IPS-20b (cell line): ENCODE results near the gene CEMIP2.
"Not testable (repeated sequence)": the region's sequence is repeated elsewhere in the genome, so short reads cannot be mapped to it uniquely, and the experiment has no call there.

ENCODE experiments used
- H3K27ac ChIP-seq: one replicate; pipeline ENCODE4 v1.5.1; 2013; ENCODE audit warnings: low read length
- H3K27me3 ChIP-seq: 2 replicates; pipeline ENCODE4 v1.6.1; 2013; ENCODE audit warnings: mild to moderate bottlenecking, low read length, inconsistent platforms; ENCODE audit not compliant: insufficient read depth
- H3K36me3 ChIP-seq: 2 replicates; pipeline ENCODE4 v1.6.1; 2013; ENCODE audit warnings: low read depth, mild to moderate bottlenecking, inconsistent platforms, low read length, moderate library complexity; ENCODE audit not compliant: insufficient read depth
- H3K4me1 ChIP-seq: 2 replicates; pipeline ENCODE4 v1.6.1; 2013; ENCODE audit warnings: mild to moderate bottlenecking, control low read depth, inconsistent platforms, low read length, moderate library complexity; ENCODE audit not compliant: insufficient read depth
- H3K4me3 ChIP-seq: 2 replicates; pipeline ENCODE4 v1.5.1; 2013; ENCODE audit warnings: mild to moderate bottlenecking, low read length, inconsistent platforms
- H3K9ac ChIP-seq: 2 replicates; pipeline ENCODE4 v1.6.1; 2013; ENCODE audit warnings: low read depth, mild to moderate bottlenecking, inconsistent platforms, low read length, moderate library complexity
- H3K9me3 ChIP-seq: 2 replicates; pipeline ENCODE4 v1.6.1; 2013; ENCODE audit warnings: mild to moderate bottlenecking, low read depth, low read length, inconsistent platforms; ENCODE audit not compliant: insufficient read depth

The CEMIP2 gene

DNA sequence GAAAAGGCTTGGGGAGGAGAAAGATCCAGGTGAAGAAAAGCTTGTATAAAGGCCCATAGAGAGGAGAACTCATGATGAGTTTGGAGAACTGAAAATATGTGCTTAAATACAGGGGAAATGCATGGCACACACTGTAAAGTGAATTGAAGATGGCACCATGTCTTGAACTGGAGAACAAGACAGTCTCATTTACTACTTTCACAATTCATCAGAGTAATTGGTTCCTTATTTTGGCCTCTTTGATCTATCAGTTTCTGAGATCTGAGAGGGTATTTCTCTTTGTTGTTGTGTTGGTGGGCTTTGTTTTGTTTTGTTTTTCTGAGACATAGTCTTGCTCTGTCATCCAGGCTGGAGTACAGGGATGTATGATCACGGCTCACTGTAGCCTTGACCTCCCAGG lies 98.2 kb downstream of the CEMIP2 start:
- H3K27ac ChIP-seq: no peak overlapping the region
- H3K4me3 ChIP-seq: no peak overlapping the region
- H3K9ac ChIP-seq: no peak overlapping the region
- H3K27me3 ChIP-seq: no peaks in the 10 kb centered on the region
- H3K4me1 ChIP-seq: no peaks in the 10 kb centered on the region
- no peaks in the 10 kb centered on the region for H3K9me3 ChIP-seq
- H3K36me3 ChIP-seq: no peaks in the 10 kb centered on the region

DNA sequence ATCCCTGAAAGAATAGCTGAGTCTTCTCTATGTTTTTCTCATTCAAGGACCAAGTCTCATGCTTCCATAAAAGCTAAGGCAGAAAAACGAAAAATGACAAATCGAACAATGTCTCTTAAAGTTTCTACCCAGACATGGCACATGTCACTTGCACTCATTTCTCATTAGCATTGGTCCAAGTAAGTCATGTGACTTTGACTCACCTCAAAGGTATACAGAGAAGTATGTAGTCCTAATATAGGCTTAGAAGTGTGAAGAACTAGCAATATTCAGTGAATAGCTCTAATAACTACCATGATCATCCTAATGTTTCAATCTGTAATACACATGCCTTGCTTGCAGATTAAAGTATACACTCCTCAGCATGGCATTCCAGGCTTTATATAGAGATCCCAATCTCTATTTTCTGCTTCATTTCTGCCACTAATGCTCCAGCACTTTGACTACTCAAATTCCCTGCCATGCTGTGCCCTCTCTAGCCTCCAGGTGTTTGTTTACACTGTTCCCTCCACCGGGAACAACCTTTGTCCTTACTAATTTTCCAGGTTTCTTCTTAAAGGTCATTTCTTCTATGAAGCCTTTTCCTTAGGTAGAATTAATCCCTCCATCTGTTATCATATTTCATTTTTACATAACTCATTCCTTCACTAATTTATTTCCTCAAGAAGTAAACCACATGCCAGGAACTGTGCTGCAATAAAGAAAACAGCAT lies 98.9 kb downstream of the CEMIP2 start:
- Histone ChIP-seq H3K27me3 (no peaks in the 10 kb centered on the region), H3K4me1 (peaks cover 1% of the 10 kb centered on the region), H3K36me3 (no peaks in the 10 kb centered on the region), H3K4me3 (no peak overlapping the region), H3K27ac (no peak overlapping the region), H3K9me3 (no peaks in the 10 kb centered on the region), H3K9ac (no peak overlapping the region)

DNA sequence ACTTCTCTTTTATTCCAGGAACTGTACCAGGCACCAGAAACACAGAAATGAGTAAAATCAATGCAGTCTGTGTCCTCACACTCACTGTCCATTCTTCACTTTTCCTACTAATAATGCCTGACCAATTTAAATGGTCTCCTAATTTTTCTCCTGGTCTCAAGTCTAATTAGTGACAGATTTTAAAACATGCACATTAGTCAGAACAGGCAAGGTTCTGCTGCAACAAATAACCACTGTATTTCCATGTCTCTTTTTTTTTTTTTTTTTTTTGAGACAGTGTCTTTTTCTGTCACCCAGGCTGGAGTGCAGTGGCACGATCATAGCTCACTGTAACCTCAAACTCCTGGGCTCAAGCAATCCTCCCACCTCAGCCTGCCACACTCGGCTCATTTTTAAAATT lies 99.6 kb downstream of the CEMIP2 start:
- H3K27me3 ChIP-seq: no peaks in the 10 kb centered on the region
- no peaks in the 10 kb centered on the region for H3K9me3 ChIP-seq
- H3K27ac ChIP-seq: no peak overlapping the region
- no peak overlapping the region for H3K4me3 ChIP-seq
- peaks cover 8% of the 10 kb centered on the region for H3K4me1 ChIP-seq
- no peak overlapping the region for H3K9ac ChIP-seq
- H3K36me3 ChIP-seq: no peaks in the 10 kb centered on the region

DNA sequence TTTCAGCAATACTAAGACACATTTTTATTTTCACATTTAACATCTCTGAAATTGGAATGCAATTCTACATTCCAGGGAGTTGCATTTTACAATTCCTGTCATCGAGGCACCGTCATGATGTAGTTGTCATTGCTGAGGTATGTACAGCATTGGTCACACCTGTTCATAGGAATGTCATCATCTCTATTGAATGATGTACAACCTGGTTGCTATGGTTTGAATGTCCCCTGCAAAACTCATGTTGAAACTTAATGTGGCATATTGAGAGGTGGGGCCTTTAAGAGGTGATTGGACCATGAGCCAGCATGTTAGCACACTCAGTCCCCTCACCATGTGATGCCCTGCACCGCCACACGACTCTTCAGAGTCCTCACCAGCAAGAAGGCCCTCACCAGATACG lies 103.1 kb downstream of the CEMIP2 start:
- Histone ChIP-seq H3K4me3 (no peak overlapping the region), H3K27ac (no peak overlapping the region), H3K4me1 (peaks cover 27% of the 10 kb centered on the region), H3K9me3 (no peaks in the 10 kb centered on the region), H3K36me3 (no peaks in the 10 kb centered on the region), H3K9ac (no peak overlapping the region), H3K27me3 (no peaks in the 10 kb centered on the region)

DNA sequence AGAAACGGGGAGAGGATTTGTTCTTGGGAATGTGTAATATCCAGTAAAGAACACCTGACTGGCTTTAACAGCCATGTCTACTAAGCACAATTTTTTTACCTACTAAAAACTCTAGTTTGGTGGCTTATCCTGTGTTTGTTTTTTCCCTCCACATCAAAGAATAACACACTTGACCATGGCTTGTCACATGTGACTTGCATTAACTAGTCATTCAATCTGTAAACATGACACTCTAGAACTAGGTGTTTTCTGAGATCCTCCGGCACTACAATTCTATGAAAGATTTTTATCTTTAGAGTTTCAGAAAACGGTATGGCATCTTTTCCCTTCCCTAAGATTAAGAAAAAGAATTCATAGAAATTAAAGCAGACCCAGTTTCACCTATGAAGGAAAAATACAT lies 103.7 kb downstream of the CEMIP2 start:
- peaks cover 27% of the 10 kb centered on the region for H3K4me1 ChIP-seq
- H3K27me3 ChIP-seq: no peaks in the 10 kb centered on the region
- no peak overlapping the region for H3K4me3 ChIP-seq
- H3K27ac ChIP-seq: no peak overlapping the region
- H3K36me3 ChIP-seq: no peaks in the 10 kb centered on the region
- H3K9me3 ChIP-seq: no peaks in the 10 kb centered on the region
- peak overlapping the region; percentile 53; the same call in 1 of the 2 replicates for H3K9ac ChIP-seq

DNA sequence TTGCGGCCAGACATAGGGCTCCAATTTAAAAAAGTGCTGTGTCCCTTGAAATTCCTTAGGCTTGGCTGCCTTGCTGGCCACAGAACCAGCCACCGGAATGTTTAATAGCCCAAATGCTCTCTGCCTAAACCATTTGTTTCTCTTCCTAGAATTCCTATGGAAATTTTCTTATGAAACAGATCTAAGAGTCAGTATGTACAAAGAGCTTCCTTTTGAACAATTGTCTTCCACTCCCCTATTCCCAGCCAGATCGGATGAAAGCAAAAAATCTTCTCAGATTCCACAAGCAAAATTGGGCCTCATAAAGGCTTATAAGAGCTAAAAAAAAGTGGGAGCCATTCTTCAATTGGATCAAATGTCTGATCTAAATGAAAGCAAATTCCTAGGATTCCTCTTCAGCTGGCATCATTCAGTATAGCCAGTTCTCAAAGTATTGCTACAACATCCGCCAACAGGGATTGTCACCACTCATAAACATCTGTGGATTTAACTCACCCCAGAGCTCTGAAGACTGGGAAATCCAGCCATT lies 104.3 kb downstream of the CEMIP2 start:
- peak overlapping the region; percentile 53; the same call in 1 of the 2 replicates for H3K9ac ChIP-seq
- peak overlapping the region; percentile 45; the same call in 1 of the 2 replicates for H3K4me3 ChIP-seq
- H3K9me3 ChIP-seq: no peaks in the 10 kb centered on the region
- no peaks in the 10 kb centered on the region for H3K36me3 ChIP-seq
- no peaks in the 10 kb centered on the region for H3K27me3 ChIP-seq
- peaks cover 27% of the 10 kb centered on the region for H3K4me1 ChIP-seq
- peak overlapping the region; percentile 4 for H3K27ac ChIP-seq

DNA sequence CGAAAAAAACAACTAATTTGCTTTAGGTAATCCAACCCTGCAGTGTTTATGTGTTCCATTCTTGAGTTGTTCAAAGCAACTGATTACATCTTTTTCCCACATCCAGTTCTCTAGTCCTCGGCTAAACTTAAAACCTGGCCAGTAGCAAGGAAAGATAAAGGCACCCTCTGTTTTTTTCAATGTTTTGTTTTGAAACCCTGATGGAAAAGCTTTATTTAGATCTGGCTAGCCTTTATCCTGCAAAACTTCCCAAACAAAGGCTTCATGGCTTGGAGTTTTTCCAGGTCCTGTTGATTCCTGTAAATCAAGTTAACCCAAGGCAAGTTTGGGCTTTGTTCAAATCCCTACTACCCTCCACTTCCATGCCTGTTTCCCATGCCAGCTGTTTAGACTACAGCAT lies 105.1 kb downstream of the CEMIP2 start:
- Histone ChIP-seq H3K27me3 (no peaks in the 10 kb centered on the region), H3K4me3 (peak overlapping the region; percentile 45), H3K9ac (peak overlapping the region; percentile 53; the same call in 1 of the 2 replicates), H3K4me1 (peaks cover 27% of the 10 kb centered on the region), H3K27ac (peak overlapping the region; percentile 42), H3K36me3 (no peaks in the 10 kb centered on the region), H3K9me3 (no peaks in the 10 kb centered on the region)

DNA sequence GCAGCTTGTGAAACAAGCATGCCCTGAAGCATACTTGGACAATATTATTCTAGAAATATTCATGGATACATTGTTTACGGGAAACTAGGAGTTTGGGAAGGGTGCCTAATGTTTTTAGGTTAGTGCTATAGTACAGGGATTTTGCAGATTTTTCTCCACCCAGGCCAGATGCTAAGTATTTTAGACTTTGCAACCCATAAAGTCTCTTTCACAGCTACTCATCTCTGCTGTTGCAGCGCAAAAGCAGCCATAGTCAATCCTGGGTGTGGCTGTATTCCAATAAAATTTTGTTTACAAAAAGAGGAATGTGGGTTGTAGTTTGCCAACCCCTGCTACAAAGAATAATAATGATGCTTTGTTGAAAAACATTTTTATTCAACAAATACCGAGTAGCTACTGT lies 106.2 kb downstream of the CEMIP2 start:
- Histone ChIP-seq H3K4me1 (peaks cover 27% of the 10 kb centered on the region), H3K27ac (no peak overlapping the region), H3K27me3 (no peaks in the 10 kb centered on the region), H3K36me3 (no peaks in the 10 kb centered on the region), H3K4me3 (no peak overlapping the region), H3K9me3 (no peaks in the 10 kb centered on the region), H3K9ac (no peak overlapping the region)

DNA sequence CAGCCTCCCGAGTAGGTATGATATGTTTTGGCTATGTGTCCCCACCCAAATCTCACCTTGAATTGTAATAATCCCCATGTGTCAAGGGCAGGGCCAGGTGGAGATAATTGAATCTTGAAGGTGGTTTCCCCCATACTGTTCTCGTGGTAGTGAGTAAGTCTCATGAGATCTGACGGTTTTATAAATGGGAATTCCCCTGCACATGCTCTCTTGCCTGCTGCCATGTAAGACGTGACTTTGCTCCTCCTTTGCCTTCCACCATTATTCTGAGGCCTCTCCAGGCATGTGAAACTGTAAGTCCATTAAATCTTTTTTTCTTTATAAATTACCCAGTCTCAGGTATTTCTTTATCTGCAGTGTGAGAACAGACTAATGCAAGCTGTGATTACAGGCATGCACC lies 111.0 kb downstream of the CEMIP2 start:
- not testable (repeated sequence) for H3K4me1 ChIP-seq, H3K9ac ChIP-seq, H3K4me3 ChIP-seq, H3K27me3 ChIP-seq, H3K36me3 ChIP-seq, H3K9me3 ChIP-seq, H3K27ac ChIP-seq

DNA sequence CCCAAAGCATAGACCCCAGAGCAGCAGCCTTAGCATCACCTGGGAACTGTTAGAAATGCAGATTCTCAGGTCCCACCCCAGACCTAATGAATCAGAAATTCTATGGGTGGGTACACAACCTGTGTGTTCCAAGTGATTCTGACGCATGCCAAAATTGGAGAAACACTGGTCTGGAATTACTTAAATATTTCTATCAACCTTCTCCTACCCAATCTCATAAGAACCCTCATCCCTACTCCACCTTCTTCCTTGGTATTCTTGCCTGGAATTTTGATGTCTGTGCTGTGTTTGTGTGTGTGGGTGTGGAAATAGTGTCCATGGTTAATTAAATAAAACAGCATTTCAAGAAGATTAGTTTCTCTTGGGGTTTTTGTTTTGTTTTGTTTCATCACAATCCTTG lies 111.8 kb downstream of the CEMIP2 start:
- Histone ChIP-seq H3K27me3 (no peaks in the 10 kb centered on the region), H3K27ac (no peak overlapping the region), H3K36me3 (no peaks in the 10 kb centered on the region), H3K9ac (no peak overlapping the region), H3K9me3 (no peaks in the 10 kb centered on the region), H3K4me3 (no peak overlapping the region), H3K4me1 (no peaks in the 10 kb centered on the region)

DNA sequence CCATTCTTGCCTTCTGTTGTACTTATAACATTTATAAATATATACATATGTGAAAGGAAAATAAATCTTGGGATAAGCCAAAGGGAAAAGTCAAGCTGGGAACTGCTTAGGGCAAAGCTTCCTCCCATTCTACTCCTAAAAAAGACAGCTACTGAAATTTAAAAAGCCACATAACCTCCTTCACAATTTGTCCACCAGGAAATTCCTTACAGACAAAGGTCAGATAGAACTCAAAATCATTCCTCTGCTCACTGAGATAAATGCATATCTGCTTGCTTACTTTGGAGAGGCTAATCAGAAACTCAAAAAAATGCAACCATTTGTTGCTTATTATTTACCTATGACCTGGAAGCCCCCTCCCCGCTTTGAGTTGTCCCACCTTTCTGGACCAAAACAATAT lies 112.5 kb downstream of the CEMIP2 start:
- no peak overlapping the region for H3K27ac ChIP-seq
- no peaks in the 10 kb centered on the region for H3K9me3 ChIP-seq
- H3K36me3 ChIP-seq: no peaks in the 10 kb centered on the region
- no peaks in the 10 kb centered on the region for H3K4me1 ChIP-seq
- H3K4me3 ChIP-seq: no peak overlapping the region
- H3K27me3 ChIP-seq: no peaks in the 10 kb centered on the region
- no peak overlapping the region for H3K9ac ChIP-seq

DNA sequence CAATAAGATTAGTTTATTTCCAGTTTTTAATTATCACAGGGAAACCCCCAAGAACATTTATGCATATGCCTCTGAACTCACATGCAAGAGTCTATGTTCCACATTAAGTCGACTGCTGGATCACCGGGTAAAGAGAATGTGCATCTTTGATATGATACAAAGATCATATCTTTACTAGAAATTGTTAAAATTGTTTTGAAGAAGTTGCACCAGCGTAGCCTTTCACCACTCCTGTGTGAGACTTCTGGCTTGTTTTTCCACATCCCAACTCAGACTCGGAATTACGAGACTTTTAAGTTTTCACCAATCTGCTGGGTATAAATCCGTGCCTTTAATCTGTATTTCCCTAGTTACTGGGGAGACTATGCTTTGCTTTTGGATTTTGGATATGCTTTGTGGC lies 113.2 kb downstream of the CEMIP2 start:
- Histone ChIP-seq H3K27me3 (no peaks in the 10 kb centered on the region), H3K9me3 (no peaks in the 10 kb centered on the region), H3K4me3 (no peak overlapping the region), H3K9ac (no peak overlapping the region), H3K27ac (no peak overlapping the region), H3K4me1 (no peaks in the 10 kb centered on the region), H3K36me3 (no peaks in the 10 kb centered on the region)
